ENCODE results near the gene SLC35E2B. TPM values are rescaled to one million over a fixed set of nuclear protein-coding genes. Genes with fewer than 3 reads are reported as not detected.
"Not testable (repeated sequence)": the region's sequence is repeated elsewhere in the genome, so short reads cannot be mapped to it uniquely, and the experiment has no call there.

Gene SLC35E2B
- total RNA-seq, 2 experiments from 2014 or later: 39.6 to 40.7 TPM

GRCh38 chr1:1647567-1648241, 44.9 kb downstream of the SLC35E2B start:
- DNase-seq; POLR2A ChIA-PET; H3K4me1 Mint-ChIP-seq (ENCODE audit: low read depth); H3K4me3 Mint-ChIP-seq; H3K9me3 Mint-ChIP-seq (ENCODE audit: insufficient read depth); CTCF ChIA-PET; H3K27ac Mint-ChIP-seq; H3K27me3 Mint-ChIP-seq (ENCODE audit: low read depth); ATAC-seq: not testable (repeated sequence)
- peaks cover 44% of the 10 kb centered on the region for H3K36me3 Mint-ChIP-seq (ENCODE audit: low read depth)

DNA sequence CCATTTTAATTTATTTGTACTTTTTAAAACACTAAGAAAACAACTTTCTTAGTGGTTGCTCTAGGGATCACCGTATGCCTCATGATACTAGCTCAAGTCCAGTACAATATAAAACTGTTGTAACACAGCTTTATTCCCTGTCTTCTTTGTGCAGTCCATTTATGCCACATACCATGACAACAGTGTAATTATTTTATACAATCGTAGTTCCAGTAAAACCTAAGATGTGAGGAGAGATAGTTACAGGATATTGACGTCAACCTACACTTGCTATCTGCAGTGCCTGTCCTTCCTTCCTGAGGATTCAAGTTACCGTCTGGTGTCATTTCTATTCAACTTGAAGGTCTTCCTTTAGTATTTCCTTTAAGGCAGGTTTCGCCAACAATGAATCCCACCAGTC, 46.3 kb downstream of the SLC35E2B start:
- DNase-seq; H3K9me3 Mint-ChIP-seq (ENCODE audit: insufficient read depth); H3K4me1 Mint-ChIP-seq (ENCODE audit: low read depth); CTCF ChIA-PET; H3K4me3 Mint-ChIP-seq; H3K27me3 Mint-ChIP-seq (ENCODE audit: low read depth); H3K27ac Mint-ChIP-seq; ATAC-seq: not testable (repeated sequence)
- POLR2A ChIA-PET: interaction anchor here (1.0 kb wide), 1 partner anchor 238 kb away, joined by 3 read pairs; no protein-coding TSS in a partner anchor
- peaks cover 36% of the 10 kb centered on the region for H3K36me3 Mint-ChIP-seq (ENCODE audit: low read depth)

GRCh38 chr1:1640711-1641461, 51.7 kb downstream of the SLC35E2B start:
- CTCF ChIA-PET; POLR2A ChIA-PET; H3K27me3 Mint-ChIP-seq (ENCODE audit: low read depth); H3K9me3 Mint-ChIP-seq (ENCODE audit: insufficient read depth); H3K4me3 Mint-ChIP-seq; H3K4me1 Mint-ChIP-seq (ENCODE audit: low read depth); ATAC-seq; DNase-seq; H3K36me3 Mint-ChIP-seq (ENCODE audit: low read depth); H3K27ac Mint-ChIP-seq: not testable (repeated sequence)

DNA sequence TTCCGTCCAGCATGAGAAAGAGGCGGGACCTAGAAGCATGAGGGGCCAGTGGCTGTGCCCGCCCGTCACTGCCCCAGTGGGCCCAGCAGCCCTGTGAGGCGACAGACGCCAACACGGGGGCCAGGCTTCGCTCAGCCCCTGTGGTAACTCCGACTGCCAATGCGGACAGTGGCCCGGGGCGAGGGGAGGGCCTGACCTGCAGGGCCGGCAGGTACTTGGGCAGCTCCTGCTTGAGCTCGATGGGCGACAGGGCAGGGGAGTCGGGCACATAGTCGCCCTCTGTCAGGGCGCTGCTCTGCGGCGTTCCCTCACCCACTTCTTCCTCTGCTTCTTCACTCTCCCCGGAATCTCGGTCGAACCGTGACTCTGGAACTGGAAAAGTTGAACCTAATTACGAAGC, 52.5 kb downstream of the SLC35E2B start:
- H3K27me3 Mint-ChIP-seq (ENCODE audit: low read depth); H3K9me3 Mint-ChIP-seq (ENCODE audit: insufficient read depth); H3K4me1 Mint-ChIP-seq (ENCODE audit: low read depth); ATAC-seq; DNase-seq; H3K27ac Mint-ChIP-seq; H3K4me3 Mint-ChIP-seq; CTCF ChIA-PET; H3K36me3 Mint-ChIP-seq (ENCODE audit: low read depth); POLR2A ChIA-PET: not testable (repeated sequence)

DNA sequence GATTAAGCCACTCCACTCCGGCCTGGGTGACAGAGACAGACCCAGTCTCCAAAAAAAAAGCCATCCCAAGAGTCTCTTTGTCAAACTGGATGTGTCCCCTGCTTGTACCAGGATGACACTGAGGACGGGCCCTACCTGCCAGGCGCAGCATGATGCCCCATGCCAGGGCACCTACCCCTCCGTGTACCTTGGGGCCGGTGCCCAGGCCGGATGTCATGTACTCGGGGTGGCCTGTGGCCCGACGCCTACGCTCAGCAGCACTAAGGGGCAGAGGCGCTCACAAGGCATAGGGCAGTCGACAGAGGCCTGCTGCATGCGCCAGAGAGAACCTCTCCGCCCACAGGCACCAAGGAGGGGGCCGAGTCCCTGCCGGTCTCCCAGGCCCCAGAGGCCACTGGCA, 53.2 kb downstream of the SLC35E2B start:
- H3K4me1 Mint-ChIP-seq (ENCODE audit: low read depth); H3K27me3 Mint-ChIP-seq (ENCODE audit: low read depth); H3K4me3 Mint-ChIP-seq; POLR2A ChIA-PET; H3K27ac Mint-ChIP-seq; H3K36me3 Mint-ChIP-seq (ENCODE audit: low read depth); CTCF ChIA-PET; ATAC-seq; H3K9me3 Mint-ChIP-seq (ENCODE audit: insufficient read depth): not testable (repeated sequence)
- peak; percentile 9 for DNase-seq

DNA sequence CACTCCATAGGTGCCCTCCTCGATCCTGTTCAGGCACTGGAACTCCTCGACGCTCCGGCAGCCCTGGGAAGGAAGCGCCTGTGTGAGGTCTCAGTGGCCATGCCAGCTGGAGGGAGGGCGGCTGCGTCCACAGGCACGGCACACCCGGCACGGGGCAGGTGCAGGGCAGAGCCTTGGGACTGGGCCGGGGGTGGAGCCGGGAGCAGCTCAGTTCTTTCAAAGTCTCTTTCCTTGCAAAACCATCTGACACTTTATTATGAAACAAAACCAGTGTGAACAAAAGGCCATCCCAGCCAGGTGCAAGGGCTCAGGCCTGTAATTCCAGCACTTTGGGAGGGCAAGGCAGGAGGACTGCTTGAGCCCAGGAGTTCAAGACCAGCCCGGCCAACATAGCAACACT, 54.1 kb downstream of the SLC35E2B start:
- POLR2A ChIA-PET; H3K27ac Mint-ChIP-seq; H3K4me3 Mint-ChIP-seq; DNase-seq; H3K27me3 Mint-ChIP-seq (ENCODE audit: low read depth); CTCF ChIA-PET; H3K36me3 Mint-ChIP-seq (ENCODE audit: low read depth); H3K4me1 Mint-ChIP-seq (ENCODE audit: low read depth); ATAC-seq; H3K9me3 Mint-ChIP-seq (ENCODE audit: insufficient read depth): not testable (repeated sequence)

GRCh38 chr1:1637479-1637875, 55.1 kb downstream of the SLC35E2B start:
- ATAC-seq, H3K4me3 Mint-ChIP-seq, CTCF ChIA-PET: not testable (repeated sequence)

GRCh38 chr1:1636621-1637478, 55.7 kb downstream of the SLC35E2B start:
- ATAC-seq; H3K27ac Mint-ChIP-seq; H3K4me1 Mint-ChIP-seq (ENCODE audit: low read depth); H3K9me3 Mint-ChIP-seq (ENCODE audit: insufficient read depth); POLR2A ChIA-PET; H3K27me3 Mint-ChIP-seq (ENCODE audit: low read depth); H3K36me3 Mint-ChIP-seq (ENCODE audit: low read depth); DNase-seq; CTCF ChIA-PET; H3K4me3 Mint-ChIP-seq: not testable (repeated sequence)

More at GRCh38 chr1:1637479-1637875, 55.1 kb downstream of the SLC35E2B start:
- H3K36me3 Mint-ChIP-seq (ENCODE audit: low read depth); POLR2A ChIA-PET; H3K27ac Mint-ChIP-seq; H3K27me3 Mint-ChIP-seq (ENCODE audit: low read depth); DNase-seq; H3K9me3 Mint-ChIP-seq (ENCODE audit: insufficient read depth); H3K4me1 Mint-ChIP-seq (ENCODE audit: low read depth): not testable (repeated sequence)

DNA sequence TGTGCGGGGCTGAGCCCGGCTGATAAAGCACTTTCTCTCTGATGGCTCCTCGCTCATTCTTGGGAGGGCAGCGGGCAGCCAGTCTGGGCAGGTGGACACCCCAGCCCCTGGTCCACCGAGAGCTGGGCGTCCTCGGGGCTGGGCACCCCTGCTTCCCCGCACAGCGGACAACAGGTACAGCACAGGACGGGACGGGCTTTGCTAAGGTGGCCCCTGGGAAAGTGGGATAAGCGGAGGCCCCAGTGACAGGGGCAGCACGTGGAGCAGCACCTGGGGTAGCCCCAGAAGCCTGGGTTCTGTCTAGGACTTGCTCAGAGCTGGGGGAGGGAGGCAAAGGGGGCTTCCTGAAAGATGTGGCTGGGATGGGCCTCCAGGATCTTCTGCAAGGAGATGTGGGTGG, 58.0 kb downstream of the SLC35E2B start:
- H3K36me3 Mint-ChIP-seq (ENCODE audit: low read depth); H3K4me1 Mint-ChIP-seq (ENCODE audit: low read depth); H3K27ac Mint-ChIP-seq; H3K27me3 Mint-ChIP-seq (ENCODE audit: low read depth); H3K4me3 Mint-ChIP-seq; POLR2A ChIA-PET; CTCF ChIA-PET; H3K9me3 Mint-ChIP-seq (ENCODE audit: insufficient read depth); ATAC-seq; DNase-seq: not testable (repeated sequence)

DNA sequence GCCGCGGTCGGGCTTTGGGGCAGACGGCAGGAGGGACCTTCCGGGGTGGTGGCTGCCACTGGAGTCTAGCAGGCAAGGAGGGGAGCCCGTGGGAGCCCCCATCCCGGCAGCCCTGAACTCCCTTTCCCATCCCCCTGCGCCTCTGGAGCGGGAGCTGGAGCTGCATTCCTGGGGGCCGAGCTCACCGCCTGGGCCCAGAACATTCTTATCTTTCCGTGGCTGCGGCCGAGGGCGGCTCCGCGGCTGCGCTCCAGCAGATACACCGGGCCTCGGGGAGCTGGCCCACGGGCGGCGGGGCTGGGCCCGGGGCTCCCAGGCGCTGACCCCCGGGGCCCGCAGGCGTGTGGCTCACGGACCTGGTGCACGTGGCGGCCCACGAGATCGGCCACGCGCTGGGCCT, 59.2 kb downstream of the SLC35E2B start:
- CTCF ChIA-PET; H3K9me3 Mint-ChIP-seq (ENCODE audit: insufficient read depth); ATAC-seq; H3K27ac Mint-ChIP-seq; H3K27me3 Mint-ChIP-seq (ENCODE audit: low read depth); H3K36me3 Mint-ChIP-seq (ENCODE audit: low read depth); H3K4me1 Mint-ChIP-seq (ENCODE audit: low read depth); DNase-seq; H3K4me3 Mint-ChIP-seq; POLR2A ChIA-PET: not testable (repeated sequence)

DNA sequence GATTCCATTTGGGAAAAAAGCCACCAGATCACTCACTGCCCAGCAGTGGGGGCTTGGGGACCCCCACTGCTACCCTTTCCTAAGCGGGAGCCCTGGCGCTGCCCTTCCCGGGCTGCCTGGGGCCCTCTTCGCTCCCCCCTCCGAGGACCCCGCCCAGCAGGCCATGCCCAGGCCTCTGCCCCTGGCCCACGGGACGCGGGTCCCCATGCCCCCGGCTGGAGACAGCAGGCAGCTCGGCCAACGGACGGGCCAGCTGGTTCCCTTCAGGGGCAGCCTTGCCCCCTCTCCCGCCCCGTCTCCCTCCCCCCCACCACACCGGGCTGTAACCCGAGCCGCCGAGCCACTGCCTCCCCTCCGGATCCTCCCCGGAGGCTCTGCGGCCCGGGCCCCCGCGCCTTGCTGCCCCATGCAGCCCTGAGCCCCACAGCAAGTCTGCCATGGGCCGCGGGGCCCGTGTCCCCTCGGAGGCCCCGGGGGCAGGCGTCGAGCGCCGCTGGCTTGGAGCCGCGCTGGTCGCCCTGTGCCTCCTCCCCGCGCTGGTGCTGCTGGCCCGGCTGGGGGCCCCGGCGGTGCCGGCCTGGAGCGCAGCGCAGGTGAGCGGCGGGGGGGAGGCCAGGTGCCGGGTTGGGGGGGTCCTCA, 60.7 kb downstream of the SLC35E2B start, which contains the start of gene MMP23B:
TSS of gene MMP23B (plus strand) at position 392 of the 639 bp plus-strand sequence. CDS start at position 438, 46 bp downstream.
- Mint-ChIP-seq H3K27me3 (ENCODE audit: low read depth) (peaks cover 4% of the 10 kb centered on the region), H3K9me3 (ENCODE audit: insufficient read depth) (no peaks in the 10 kb centered on the region), H3K4me1 (ENCODE audit: low read depth) (peaks cover 9% of the 10 kb centered on the region), H3K4me3 (peak within 1 kb of the TSS; percentile 40), H3K36me3 (ENCODE audit: low read depth) (peaks cover 5% of the 10 kb centered on the region), H3K27ac (peak within 1 kb of the TSS; percentile 76)
- ChIA-PET POLR2A (no interaction called here), CTCF (interaction anchor here (1.5 kb wide), 1 partner anchor 47 kb away, joined by 4 read pairs; no protein-coding TSS in a partner anchor)
- ATAC-seq: no peak
- DNase-seq: no peak

All from activated CD8-positive, alpha-beta T cell treated with anti-CD3 and anti-CD28 coated beads, Interleukin-2, amount 10 ng/mL, durations not matched to agents 7 days and 5 days (primary cell).